GM23248 (cell line): Measurements from ENCODE around the gene SCN8A.

Experiments
- EZH2 ChIP-seq: fragments of 200-600 bp; sonication (generic); IDR thresholded peaks from 2 replicates; pipeline ENCODE4 v1.6.1; 2018; ENCODE audit warnings: antibody characterized with exemption, mild to moderate bottlenecking; ENCODE audit not compliant: insufficient read depth, poor library complexity, severe bottlenecking
- EZH2phosphoT487 ChIP-seq: fragments of 200-600 bp; sonication (generic); IDR thresholded peaks from 2 replicates; pipeline ENCODE4 v1.6.1; 2018; ENCODE audit warnings: antibody characterized with exemption, moderate library complexity, mild to moderate bottlenecking, low read depth; ENCODE audit not compliant: insufficient read depth

GRCh38 chr12:51631591-51631990 is 40.6 kb downstream of the SCN8A start:
- TF ChIP-seq EZH2phosphoT487: no peak
- no peak for TF ChIP-seq EZH2
